NCI-H524 (cell line): ENCODE data around the gene LY6G6D.

Experiments
- DNase-seq, 2 experiments: peaks; one replicate each; lab custom pipeline; 2025; lab: John Stamatoyannopoulos, UW

LY6G6D gene

DNA sequence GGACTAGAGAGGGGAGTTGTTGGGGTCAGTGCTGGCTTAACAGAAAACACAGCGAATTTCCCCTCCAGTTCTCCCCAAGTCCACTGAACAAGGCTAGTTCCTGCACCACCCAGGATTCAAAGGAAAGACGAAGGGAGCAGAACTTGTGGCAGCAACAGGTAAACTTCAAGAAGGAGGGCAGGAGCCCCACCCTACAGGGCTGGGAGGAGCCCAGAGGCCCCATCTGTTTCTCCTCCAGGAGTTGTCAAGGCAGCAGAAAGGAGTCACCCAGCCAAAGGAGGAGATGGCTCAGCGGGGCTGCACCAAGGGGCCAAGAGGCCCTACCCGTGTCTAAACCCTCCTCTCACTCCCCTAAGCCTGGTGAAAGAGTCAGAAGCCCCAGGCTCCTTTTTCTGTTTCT lies 49.0 kb downstream of the LY6G6D start:
- DNase-seq = no peak

DNA sequence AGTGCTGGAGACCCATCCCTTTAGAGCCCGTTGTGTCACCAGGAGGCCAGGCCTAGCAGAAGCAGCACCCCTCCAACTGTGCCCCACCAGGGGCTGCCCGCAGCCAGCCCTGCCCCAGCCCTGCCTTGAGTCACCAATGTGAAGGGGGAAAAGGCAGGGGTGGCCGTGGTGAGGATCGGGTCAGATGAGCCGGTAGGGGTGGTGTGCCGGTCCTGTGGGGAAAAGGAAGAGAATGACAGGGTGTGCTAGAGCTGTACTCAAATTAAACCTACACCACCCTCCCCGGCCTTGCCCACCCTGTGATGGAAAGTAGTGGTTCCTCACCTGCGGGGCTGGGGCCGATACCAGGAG lies 50.4 kb downstream of the LY6G6D start:
- DNase-seq = no peak

DNA sequence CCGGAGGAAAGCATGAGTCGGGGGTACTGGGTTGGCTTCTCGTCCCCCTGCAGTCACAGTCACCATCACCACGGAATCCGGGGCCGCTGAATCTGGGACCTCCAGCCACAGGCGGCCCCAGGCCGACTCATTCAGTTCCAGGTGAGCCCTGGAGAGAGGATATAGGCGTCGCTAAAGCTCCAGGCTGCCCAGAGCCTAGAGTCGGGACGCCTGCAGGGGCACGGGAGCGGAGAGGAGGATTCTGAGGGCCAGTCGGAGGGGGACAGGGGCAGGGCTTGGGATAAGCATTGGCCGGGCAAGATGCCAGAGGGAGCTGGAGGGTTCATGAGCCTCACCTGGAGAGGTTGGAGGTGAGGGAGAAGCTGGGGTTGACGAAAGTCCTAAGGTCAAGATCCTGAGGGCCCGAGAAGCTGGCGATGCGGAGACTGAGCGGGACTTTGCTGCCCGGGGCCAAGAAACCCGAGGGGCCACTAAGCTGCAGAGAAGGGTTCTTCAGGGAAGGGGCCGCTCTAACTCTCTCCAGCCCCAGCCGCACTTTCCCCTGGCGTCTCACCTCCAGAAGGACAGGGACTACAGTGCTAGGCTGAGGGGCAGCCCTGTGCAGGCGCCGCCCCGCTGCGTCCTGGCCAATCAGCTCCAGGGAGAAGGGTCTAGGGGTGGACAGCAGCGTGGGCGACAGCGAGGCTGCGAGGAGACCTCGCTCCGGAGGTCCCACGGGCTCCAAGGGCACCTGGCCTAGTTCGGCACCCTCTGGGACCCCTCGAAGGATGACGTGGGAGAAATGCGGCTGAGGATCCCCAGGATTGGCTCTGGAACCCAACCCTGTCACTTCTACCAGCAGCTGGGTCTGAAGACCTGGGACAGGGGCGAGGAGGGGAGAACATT lies 51.0 kb downstream of the LY6G6D start:
- no peak for DNase-seq

DNA sequence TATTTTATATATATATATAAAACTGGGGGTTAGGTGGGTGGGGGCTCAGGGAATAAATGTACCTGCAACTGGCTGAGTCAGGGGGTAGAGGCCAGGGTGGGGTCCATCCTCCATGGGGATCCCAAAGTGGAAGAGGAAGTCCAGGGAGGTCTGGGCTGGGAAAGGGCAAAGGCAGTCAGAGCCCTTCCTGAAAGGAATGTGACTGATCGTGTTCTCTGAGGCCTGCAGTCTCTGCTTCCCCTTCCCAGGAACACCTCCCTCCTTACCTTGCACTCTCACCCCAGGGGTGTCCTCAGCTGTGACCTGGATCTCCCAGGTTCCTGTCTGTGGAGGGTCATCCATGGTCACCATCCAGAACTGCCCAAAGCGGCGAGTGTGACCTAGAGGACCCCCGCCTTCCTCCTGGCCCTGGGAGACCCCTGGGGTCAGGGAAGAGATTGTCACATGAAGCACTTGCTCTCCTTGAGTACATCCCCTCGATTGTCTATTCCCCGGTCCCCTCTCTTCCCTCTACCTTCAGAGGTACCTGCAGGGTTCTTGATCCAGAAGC lies 52.0 kb downstream of the LY6G6D start:
- no peak for DNase-seq
